ENCODE data around the gene STX2.
A peak's percentile ranks its signal among the peaks of the same experiment; 100 is the strongest.
"Not testable (repeated sequence)": the region's sequence is repeated elsewhere in the genome, so short reads cannot be mapped to it uniquely, and the experiment has no call there.

STX2 gene

DNA sequence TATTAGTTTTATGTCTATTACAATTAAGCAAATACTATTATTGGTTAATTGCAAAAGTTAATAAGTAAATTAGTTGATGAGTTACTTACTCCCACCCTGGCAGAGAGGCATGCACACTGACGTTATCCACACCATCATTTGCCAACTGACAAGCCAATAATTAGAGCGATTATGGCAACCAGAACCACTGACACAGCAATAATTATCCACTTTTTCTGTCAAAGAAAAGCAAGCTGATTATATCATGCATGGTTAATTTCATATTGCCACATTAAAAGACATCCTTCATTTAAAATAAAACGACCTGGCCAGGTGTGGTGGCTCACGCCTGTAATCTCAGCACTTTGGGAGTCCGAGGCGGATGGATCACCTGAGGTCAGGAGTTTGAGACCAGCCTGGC, 43.1 kb downstream of the STX2 start:
- DNase-seq, result no peak

DNA sequence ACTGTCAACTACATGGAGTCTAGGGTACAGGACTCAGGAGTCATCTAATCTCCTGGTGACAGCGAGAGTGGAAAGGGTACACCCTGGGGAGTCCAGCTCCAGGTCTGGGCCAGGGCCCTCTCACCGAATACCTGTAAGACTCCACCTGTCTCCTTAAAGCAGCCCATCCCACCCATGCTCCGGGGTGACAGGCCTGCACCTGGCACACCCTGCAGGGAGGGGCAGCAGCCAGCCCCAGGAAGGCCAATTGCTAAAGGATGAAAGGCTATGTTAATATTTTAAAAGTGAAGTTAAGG, 45.5 kb downstream of the STX2 start:
- no peak for DNase-seq

DNA sequence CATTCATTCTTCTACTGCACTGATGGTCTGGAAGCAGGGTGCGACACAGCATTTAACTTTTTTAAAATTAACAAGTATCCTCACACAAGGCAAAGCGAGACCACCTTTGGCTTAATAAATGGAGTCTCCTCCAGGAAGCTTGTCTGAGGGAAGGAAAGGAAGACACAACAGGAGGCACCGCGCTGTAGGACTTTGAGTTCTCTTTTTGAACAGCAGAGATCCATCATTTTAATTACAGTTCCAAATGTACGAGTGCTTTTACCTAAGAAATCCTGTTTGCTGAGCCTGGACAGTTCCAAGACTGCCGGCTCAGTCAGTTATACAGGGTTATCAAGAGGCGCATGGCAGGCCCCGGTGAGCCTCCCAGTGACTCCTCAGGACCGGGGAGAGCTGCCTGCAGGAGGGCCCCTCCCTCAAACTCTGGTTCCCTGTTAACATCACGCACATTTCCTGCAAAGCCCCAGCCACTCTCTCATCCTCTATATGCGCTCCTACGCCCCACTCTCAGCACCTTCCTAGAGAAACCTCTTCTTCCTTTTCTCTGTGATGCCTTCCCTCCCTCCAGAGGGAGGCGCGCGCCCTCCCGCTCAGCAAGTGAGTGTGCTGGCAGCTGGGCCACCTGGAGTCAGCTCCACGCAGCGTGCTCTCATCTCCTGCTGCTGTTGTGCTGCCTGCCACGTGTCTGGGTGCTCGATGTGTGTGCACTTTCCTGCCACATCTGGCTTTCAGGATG, 46.1 kb downstream of the STX2 start:
- DNase-seq, result no peak

DNA sequence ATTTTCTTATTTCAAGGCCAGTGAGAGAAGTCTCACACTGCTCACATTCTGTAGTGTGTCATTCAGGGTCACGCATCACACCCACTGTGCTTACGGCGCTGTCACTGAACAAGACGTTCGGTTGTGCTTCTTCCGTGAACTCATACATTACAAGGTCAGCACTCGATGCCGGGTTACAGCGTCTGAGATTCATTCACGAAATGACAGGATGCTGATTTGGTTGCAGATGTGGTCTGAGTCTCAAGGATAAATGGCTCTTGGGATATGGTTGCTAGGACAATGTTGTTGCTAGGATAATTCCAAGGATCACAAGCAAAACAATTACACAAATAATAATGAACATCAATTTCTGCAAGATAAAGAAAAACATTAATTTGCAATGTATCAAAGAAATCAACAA, 47.4 kb downstream of the STX2 start:
- DNase-seq, result no peak

DNA sequence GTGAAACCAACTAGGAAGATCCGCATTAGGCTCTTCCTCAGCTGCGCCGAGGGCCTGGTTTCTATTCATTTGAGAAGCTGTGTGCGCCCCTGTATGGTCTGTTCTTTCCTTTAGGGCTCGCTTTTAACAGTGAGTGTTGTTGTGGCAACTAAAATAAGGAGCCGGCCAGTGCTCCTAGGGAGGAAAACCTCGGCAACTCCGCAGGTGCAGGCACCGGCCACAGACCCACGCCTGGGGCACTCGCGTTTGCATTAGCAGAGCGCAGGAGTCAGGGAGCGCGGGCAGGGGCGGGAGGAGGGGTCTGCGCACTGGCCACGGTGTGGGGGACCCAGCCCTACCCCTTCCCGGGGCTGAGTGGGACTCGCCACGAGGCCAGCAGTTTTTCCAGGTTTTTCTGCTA, 50.5 kb downstream of the STX2 start:
- no peak for DNase-seq

DNA sequence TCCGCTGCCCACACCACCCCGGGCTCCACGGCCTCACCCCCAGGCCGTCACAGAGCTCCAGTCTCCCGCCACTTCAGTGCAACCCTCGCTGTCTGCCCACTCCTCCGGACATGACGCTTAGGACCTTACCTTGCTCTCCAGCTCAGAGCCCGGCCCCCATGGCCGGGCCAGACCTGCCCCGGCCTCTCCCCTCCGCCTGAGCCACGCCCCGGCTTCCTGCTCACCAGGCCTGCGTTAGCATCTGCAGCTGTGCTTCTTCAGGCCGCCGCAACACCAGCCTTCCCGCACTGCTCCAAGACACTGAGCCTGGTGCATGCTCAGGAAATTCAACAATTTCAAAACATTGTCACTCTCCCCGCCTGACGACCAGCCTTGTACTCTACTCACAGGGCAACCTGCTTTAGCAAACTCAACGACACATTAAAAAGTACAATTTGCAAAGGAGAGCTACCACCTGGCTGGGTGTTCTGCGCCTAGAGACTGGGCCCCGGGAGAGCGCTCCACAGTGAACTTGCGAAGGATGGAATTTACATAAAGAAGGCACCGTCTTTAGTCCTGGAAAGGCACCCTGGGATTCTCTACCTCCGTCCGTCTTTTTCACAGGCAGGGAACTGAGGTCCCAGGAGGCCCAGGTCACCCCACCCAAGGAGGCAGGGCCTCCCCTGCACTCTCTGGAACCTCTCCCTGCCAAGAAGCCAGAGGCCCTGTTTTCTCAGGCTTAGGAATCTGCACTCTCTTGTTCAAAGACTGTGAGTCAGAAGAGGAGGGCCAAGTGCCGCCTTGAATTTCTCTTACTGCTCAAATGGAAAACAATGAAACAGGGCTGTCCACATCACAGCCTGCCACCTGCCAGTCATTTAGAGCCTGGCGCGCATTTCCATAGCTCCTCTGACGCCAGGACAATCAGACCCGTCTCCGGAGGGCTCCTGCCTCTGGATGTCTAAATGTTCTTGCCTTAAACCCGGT, 51.3 kb downstream of the STX2 start:
- DNase-seq, result no peak

DNA sequence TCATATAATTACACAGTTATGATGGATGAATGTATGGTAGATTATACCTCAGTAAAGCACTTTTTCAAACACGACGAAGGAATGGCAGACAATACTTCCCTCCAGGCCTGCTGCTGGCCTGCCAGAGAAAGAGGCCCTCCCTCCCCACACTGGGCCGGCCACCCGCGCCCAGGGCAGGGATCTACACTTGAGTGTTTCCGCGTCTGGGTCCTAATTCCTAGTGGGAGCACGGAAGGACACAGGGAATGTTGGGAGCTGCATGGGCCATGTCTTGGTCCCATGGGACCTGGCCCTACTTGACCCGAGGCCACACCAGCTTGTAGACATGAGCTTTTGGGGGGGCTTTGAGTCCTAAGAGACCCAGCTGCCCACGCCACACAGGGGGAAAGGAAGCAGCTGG, 52.0 kb downstream of the STX2 start:
- DNase-seq, result no peak

DNA sequence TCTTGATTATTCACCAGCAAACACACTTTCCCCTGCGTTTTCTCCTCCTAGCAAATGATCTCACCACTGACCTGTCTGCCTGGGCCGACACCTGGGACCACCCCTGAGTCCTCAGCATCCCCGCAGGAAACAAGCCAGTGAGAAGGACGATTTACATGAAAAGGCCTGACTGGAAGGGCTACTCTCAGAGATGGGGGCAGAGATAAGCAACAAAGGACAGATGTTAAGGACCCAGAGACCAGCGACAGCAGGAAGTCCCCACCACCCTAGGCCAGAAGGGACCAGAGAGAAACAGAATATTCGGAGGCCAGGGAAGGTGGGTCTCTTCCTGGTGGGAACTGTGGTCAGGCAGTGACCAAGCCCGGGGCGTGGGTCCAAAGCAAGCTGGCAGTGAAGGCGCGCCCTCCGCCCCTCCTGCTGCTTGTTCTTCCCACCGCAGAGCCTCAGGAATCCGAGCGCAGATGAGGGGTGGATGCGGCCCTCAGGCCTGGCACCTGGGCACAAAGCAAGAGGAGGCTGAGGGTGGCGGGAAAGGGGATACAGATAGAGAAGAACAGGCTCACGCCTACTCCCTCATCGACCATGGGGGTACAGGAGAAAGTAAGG, 55.8 kb downstream of the STX2 start:
- DNase-seq, result no peak

DNA sequence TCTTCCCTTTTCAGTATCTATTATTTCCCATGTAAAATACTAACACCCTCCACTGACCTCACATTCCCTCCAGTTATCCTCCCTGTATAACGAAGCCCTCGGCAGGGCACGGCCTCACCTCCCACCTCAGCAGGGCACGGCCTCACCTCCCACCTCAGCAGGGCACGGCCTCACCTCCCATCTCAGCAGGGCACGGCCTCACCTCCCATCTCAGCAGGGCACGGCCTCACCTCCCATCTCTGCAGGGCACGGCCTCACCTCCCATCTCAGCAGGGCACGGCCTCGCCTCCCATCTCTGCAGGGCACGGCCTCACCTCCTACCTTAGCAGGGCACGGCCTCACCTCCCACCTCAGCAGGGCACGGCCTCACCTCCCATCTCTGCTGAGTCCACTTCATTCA, 56.8 kb downstream of the STX2 start:
- DNase-seq, result not testable (repeated sequence)

DNA sequence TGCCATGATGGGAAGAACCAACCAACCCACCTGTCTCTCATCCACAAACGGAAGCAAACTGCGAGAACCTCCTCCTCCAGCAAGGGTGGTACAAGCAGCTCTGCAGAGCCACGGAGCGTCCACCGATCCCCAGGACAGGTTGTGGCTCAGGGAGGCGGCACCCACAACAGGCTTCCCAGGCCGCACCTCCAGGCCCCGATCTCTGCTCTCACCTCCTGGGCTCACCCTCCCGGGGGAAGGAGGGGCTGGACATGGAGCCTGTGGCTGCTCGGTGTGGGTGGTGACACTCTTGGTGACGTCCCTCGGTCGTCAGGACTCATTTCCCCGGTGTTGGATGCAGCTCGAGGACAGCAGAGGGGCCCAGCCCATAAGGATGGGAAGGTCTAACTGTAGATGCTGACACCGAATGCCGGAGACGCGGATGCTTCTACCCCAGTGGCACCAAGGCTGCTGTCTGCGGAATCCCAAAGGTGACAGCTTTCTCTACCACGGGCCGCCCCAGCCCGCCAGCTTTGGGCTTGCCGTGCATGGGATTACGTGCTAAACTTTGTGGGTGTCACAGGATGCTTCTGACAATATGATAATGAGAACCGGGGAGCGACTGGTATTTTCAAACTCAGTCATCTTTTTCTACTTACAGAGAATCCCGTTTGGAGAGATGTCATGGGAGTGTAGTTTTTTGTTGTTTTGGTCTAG, 58.0 kb downstream of the STX2 start:
- no peak for DNase-seq

DNA sequence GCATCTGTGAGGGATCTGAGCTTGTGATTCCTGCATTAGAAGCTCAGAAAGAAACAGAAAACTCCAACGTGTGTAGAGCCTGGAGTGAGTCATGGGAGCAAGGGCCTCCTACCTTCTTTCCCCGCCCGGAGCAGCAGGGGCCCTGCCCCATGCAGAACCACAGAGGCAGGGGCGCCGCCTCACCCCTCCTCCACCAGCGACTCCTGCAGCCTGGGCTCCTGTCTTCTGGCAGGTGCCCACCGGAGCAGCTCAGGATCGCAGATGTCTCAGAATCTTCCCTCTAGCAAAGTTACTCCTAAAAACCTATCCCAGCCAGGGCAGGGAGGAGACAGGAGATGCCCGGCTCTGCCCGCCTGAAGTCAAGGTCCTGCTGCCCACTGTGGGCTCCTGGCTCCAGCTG, 58.7 kb downstream of the STX2 start:
- no peak for DNase-seq

DNA sequence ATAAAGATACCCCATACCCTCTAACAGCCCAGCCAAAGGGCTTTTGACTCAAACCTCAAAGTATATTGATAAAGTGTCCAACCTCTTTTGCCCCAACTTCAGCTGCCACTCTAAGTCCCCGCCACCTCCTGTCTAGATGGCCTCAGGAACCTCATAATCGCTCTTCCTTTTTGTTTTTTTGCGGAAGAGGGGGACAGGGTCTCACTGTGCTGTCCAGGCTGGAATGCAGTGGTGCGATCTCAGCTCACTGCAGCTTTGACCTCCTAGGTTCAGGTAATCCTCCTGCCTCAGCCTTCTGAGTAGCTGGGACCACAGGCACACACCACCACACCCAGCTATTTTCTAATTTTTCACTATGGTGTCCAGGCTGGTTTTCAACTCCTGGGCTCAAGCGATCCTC, 60.3 kb downstream of the STX2 start:
- no peak for DNase-seq

DNA sequence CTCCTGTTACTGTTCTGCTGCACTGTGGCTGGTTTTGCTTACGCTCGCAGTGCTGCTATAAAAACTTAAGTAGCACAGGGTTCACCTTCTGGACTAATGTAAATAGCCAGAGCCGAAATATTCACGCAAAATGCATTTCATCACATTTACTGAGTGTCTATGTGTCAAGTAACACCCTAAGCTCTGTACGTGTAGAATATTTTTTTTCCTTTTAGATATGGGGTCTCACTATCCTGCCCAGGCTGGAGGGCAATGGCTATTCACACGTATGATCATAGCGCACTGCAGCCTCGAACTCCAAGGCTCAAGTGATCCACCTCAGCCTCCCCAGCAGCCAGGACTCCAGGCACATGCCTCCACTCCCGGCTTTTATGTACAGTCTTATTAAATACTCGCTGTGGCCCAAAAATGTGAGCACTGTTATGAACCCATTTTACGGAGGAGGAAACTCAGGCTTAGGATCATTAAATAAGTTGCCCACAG, 62.2 kb downstream of the STX2 start:
- DNase-seq, result no peak

DNA sequence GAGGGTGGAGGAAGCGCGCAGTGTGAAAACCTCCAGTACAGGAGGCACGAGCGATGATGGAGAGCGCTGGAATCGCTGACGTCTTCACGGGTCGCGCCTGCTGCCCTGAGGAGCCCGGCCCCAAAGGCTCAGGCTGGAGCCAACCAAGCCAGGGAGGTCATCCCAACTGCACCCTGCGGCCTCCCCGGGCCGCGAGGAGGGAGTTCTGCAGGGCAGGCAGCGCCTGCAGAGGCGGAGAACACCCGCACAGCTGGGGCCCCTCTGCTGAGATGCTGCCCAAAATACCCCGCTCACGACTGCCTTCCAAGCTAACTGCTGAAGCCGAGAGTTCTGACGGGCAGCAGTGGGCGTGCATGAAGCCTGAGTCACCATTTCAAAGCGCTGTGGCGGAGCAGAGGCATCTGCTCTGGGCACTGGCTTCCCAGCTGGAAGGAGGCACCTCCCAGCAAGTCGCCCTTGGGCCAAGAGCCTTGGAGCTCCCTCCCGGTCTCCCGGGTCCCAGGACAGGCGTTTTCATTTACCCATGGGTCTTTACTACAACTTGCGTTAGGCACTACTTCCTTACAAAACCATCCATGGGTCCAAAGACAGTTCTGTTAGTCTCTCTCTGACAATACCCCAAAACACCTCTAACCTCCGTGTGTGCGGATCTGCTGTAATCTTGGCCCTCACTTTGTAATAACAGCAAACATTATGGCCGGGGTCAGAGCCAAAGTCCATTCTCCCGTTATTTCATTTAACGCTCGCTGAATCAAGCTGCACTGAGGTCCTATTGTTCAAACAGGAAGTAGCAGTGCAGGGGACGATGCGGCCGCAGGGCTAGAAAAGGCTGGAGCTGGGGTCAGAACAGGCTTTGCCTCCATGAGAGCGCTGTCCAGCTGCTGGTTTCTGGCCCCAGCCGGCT, 62.8 kb downstream of the STX2 start:
- DNase-seq, result peak; percentile 35

DNA sequence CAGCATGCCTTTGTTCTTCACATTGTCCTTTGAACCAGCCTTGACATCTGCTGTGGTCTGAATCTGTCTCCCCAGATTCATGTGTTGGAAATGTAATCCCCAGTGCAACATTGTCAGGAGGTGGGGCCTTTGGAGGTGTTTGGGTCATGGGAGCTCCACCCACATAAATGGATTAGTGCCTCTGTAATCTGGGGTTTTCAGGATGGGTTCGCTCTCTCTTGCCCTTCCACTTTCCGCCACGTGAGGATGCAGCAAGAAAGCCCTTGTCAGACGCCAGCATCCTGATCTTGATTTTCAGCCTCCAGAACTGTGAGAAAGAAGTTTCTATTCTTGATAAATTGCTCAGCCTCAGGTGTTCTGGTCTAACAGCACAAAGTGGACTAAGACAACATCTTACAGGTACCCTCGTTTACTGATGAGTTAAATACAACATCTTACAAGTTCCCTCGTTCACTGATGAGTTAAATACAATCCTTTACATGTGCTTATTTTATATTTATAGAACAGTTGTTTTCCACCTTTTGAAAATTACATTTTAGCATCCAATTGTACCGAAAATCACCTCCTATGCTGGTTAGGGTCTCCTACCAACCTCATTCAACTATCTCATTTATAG, 68.5 kb downstream of the STX2 start:
- no peak for DNase-seq

DNA sequence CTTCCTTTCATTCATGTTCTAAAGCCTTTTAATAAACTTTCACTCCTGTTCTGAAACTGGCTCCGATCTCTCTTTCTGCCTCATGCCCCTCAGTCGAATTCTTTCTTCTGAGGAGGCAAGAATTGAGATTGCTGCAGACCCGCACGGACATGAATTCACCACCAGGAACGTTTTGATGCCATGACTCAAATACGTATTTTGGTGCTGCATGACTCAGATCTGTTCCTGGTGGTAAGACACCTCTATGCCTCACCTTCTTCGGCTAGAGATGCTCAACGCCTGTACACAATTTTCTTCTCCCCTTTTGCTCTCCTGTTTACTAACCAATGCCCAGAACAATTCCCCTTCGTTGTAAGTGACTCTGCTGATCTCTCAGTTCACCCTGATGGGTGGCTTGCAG, 70.9 kb downstream of the STX2 start:
- DNase-seq, result no peak

DNA sequence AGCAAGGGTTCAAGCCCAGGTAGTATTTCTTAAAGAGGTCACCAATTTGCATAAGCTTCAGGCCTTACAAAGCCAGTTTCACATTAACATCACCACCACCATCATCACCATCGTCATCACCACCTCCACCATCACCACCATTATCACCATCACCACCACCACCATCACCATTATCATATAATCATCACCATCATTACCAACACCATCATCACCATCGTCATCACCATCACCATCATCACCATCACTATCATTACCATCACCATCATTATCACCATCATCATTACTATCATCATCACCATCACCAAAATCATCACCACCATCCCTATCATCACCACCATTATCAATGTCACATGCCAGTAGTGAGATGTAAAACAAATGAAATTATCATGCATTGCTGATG, 72.6 kb downstream of the STX2 start:
- no peak for DNase-seq

DNA sequence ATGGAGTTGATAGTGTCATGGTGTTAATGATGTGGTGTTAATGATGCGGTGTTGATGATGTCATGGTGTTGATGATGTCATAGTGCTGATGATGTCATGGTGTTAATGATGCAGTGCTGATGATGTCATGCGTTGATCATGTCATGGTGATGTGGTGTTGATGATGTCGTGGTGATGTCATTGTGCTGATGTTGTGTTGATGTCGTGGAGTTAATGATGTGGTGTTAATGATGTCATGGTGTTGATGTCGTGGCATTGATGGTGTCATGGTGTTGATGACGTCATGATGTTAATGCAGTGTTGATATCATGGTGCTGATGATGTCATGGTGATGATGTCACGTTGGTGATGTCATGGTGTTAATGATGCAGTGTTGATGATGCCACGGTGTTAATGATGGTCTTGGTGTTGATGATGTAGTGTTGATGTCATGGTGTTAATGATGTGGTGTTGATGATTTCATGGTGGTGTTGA, 73.8 kb downstream of the STX2 start:
- no peak for DNase-seq

DNA sequence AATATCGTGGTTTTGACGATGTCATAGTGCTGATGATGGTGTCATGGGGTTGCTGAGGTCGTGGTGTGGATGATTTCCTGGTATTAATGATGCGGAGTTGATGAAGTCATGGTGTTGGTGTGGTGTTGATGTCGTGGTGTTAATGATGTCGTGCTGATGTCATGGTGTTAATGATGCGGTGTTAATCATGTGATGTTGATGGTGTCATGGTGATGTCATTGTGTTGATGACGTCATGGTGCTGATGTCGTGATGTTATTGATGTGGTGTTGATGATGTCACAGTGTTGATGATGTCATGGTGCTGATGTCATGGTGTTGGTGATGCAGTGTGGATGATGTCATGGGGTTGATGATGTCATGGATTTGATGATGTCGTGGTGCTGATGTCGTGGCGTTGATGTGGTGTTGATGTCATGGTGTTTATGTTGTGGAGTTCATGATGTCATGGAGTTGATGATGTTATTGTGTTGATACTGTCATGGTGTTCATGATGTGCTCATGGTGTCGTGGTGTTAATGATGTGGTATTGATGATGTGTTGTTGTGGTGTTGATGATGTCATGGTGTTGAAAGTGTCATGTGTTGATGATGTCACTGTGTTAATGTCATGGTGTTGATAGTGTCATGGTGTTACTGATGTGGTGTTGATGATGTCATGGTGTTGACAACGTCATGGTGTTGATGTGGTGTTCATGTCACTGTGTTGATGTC, 74.4 kb downstream of the STX2 start:
- DNase-seq, result no peak

DNA sequence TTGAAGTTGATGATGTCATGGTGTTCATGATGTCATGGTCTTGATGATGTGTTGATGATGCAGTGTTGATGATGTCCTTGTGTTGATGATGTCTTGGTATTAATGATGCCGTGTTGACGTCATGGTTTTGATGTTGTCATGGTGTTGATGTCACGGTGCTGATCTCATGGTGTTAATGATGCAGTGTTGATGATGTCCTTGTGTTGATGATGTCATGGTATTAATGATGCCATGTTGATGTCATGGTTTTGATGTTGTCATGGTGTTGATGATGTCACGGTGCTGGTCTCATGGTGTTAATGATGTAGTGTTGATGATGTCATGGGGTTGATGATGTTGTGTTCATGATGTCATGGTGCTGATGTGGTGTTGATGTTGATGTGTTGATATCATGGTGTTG, 75.0 kb downstream of the STX2 start:
- no peak for DNase-seq

DNA sequence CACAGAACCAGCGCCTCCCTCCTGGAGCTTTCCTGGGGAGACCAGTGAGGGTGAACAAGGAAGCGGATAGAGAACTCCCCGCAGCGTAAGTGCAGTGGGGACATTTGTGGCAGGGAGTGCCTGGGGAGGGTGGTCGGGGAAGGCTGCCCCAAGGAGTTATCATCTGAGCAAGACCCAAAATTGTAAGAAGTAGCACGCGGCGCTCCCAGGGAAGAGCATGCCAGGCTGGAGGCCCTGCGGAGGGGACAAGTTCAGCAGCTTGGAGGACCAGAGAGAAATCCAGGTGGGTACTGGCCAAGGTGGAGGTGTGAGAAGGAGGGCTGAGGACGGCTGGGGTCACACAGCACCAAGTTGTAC, 76.8 kb downstream of the STX2 start:
- no peak for DNase-seq

All from NCI-H774 (cell line).